Measurements from ENCODE around the gene SLC25A53.

SLC25A53 gene

GRCh38 chrX:104156630-104157529 lies at the start of gene SLC25A53:
SLC25A53 (minus strand) TSS chrX:104157009; CDS start chrX:104105257, 51,752 bp downstream.
- DNase-seq = peak; percentile 81

DNA sequence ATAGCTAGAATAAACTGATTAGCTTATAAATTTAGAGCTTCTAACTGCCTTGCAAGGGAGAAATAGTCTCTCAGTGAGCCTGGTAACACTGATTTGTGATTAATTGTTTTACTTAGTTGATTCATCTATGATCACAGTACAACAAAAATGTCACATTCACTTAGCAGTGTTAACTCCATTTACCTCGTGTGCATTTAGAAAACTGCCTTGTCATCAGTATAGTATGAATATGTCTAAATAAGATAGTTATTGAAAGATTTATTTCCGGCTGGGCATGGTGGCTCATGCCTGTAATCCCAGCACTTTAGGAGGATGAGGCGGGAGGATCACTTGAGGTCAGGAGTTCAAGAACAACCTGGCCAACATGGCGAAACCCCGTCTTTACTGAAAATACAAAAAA lies 48.7 kb upstream of the SLC25A53 start:
- DNase-seq = no peak

DNA sequence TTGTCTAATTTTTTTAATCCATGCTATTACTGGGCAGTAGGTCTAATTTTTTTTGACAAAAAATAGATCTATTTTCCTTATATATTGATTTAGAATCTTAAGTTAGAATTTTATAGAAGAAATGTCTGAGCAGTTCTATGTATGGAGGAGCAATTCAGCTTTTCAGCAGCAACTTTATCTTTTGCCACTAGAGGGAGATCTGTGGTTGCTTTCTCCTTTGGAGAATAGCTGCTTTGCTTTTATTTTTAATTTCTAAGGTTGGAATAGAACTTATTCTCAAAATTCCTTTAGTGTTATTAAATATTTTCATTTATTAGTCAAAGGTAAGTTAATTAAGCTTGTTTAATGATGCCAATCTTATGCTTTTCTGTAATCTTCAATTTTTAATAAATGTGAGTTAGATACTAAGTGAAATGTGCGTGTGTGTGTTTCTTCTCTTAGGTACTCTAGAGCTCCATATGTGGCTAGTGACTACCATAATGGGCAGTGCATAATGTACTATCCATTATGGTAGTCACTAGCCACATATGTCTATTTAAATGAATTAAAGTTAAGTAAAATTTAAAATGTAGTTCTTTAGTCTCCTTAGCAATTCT lies 38.8 kb upstream of the SLC25A53 start:
- peak; percentile 53 for DNase-seq

DNA sequence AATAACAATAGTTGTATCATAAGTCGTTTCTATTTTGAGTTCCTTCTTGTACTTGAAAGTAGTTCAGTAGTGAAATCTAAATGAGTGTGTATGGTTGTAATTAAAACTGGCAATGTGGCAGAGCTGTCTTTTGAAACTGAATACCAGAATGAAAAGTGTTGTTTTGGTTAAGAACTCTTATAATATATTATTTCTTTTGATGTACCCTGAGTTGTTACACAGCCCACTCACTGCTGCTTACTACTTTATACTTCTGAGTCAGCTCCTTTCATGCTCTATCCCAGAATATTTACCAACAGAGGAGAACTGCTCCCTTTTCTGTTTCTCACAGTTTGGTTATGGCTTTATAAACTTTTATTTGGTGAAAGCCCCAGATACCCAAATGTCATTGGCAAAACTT lies 38.2 kb upstream of the SLC25A53 start:
- DNase-seq = no peak

DNA sequence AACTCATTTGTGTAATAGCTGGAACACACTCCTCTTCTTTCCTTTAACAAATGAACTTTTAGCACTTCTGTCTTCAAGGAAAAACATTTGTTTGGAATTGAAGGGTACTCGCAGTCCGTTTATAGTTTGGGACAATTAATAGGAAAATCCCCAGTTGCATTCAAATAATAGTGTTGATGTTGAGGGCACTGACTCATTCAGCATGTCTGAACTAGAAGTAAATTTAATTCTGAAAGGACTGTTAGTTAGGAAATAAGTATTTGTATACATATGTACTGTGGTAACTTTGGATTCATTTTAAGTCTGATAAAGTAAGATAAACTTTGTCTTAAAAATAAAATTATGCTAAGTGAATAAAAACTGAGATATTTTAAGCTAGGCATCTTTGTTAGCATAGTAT lies 36.7 kb upstream of the SLC25A53 start:
- DNase-seq = no peak

DNA sequence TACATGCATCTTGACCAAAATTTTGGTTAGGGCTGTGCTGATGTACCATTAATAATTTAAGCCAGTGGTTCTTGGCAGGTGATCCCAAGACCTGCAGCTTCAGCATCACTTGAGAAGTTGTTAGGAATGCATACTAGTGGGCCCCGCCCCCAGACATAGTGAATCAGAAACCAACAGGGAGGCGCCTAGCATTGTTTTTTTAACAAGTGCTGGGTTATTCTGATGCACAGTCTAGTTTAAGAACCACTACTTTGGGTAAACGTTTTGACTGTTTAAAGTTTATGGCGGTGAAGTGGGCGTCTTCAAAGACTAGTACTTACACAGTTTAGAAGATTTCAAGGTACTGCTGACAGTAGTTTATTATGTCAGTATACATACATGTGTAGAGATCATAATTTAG lies 33.0 kb upstream of the SLC25A53 start:
- DNase-seq = no peak

DNA sequence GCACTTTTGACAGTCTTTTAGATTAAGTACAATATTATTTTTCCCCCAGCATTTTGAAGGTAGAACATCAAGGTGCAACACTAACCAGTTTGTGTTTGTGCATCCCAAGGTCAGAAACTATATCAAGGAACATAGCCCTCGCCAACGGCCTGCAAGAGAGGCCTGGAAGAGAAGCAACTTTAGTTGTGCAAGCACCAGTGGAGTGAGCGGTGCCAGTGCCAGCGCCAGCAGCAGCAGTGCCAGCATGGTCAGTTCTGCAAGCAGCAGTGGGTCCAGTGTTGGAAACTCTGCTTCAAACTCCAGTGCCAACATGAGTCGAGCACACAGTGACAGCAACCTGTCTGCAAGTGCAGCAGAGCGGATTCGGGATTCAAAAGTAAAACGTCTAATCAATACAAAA lies 31.1 kb upstream of the SLC25A53 start:
- DNase-seq = no peak

DNA sequence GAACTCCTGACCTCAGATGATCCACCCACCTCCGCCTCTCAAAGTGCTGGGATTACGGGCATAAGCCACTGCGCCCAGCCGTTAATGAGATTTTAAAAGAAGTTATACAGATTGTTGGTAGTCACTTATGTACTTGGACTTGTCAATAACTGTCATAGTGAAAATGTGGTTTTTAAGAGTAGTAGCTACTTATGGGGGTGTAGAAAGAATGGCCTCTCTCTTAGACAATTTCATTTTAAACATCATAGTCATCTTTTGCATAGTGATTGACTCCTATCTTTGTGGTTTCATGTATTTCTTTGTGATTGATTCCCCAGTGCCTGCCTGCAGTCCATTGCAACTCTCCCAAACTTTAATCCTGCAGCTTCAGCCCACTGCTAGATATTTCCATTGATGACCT lies 26.9 kb upstream of the SLC25A53 start:
- DNase-seq = peak; percentile 19

DNA sequence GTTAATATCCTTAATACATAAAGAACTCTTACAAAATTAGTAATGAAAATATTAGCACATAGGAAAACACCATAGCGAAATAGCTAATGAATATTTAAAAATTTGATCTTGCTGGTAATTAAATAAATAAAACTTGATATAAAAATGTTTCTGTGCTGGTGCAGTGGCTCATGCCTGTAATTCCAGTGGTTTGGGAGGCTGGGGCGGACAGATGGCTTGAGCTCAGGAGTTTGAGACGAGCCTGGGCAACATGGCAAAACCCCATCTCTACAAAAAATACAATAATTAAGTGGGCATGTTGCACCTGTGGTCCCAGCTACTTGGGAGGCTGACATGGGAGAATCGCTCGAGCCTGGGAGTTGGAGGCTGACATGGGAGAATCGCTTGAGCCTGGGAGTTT lies 17.0 kb upstream of the SLC25A53 start:
- DNase-seq = no peak

DNA sequence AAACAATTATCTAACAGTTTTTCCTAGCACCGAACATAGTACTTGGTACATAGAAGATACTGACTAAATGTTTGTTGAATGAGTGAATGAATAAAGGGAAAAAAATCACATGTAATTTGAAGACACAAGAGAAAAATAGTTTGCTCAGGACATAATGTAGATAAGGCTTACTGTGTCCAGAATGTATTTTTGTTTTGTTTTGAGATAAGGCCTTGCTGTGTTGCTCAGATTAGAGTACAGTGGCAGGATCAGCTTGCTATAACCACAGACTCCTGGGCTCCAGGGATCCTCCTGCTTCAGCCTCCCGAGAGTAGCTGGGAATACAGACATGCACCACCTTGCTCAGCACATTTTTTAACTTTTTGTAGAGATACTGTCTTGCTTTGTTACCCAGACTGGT lies 16.0 kb upstream of the SLC25A53 start:
- DNase-seq = no peak

DNA sequence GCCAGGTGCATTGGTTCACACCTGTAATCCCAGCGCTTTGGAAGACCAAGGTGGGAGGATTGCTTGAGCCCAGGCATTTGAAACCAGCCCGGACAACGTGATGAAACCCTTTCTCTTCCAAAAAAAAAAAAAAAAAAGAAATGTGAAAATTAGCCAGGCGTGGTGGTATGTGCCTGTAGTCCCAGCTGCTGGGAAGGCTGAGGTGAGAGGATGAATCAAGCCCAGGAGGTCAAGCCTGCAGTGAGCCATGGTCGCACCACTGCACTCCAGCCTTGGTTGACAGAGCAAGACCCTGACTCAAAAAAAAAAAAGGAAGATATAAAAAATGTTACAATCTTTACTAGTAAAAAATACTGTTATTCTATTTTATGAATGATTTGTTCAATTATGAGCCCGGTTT lies 15.3 kb upstream of the SLC25A53 start:
- DNase-seq = no peak

- no peak for DNase-seq
These were observed 11.3 kb upstream of the SLC25A53 start for GRCh38 chrX:104168127-104168526.

DNA sequence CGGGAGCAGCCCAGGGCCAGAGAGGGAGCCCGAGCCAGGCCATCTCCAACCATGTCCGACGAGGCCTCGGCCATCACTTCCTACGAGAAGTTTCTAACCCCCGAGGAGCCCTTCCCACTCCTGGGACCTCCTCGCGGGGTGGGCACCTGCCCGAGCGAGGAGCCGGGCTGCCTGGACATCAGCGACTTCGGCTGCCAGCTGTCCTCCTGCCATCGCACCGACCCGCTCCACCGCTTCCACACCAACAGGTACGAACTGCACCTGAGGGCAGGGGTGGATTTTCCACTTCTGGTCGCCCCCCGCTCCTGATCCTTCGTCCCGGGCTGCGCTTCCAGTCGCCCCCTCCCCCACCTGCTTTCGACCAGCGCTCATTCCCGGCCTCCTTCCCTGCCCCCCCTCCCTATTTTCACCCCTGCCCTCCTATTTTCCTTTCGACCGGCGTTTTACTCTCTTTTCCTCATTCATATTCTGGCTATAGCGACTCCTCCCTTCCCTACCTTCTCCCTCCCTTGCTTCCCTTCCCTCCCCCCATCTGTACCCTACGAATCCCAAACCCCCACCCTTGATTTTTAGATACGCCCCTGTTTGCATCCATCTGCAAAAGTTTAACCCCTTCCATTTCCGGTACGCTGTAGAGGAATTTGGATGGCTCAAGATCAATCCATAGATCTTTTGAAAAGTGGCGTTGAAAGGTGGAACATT lies 10.1 kb upstream of the SLC25A53 start:
- no peak for DNase-seq

GRCh38 chrX:104165894-104166734 lies 9.3 kb upstream of the SLC25A53 start, which contains the start of gene FAM199X:
FAM199X (plus strand) TSS chrX:104166453; CDS start chrX:104166786, 333 bp downstream.
- peak; percentile 89 for DNase-seq

DNA sequence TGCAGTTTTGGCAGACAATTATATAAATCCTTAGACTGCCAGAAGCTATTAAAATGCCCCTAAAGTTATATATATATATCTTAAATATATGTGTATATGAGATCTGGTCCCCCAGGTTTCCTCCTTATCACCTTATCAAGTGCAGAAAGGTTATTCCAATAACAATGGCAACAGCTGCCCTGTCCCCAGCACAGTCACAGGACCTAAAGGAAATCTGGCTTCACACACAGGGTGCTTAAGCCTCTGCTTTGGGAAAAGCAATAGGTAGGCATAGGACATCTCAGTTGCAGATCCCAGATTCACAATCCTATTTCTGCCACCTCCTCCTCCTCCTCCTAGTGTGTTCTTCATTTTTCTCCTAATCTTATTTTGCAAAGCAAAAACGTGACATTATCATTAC lies 5.8 kb downstream of the SLC25A53 start:
- no peak for DNase-seq

DNA sequence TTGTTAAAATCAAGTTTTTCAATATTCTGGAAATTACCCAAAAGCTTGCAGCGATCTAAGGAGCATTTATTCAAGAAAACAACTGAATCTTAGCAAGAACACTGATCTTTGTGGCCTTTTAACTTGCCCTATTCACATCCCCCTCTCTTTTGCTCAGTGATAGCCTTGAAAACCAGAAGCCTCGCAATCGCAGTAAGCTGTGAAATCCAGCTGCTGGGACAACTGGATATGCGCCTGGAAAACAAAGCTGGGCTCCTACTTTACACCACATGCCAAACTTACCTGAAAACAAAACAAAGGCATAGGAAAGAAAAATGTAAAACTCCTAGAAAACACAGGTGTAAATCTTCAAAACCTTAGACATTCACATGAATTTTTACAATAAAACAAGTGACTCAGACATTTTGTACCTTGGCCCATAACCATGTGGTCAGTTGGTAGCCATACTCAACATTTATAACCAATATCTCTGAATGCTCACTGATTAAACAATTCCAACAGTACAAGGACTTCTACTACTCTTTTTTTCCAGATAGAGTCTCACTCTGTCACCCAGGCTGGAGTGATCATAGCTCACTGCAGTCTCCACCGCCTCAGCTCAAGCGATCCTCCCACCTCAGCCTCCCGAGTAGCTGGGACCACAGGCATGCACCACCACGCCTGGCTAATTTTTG lies 15.6 kb downstream of the SLC25A53 start:
- no peak for DNase-seq

GRCh38 chrX:104137496-104137895 lies 19.3 kb downstream of the SLC25A53 start:
- DNase-seq = peak; percentile 17

DNA sequence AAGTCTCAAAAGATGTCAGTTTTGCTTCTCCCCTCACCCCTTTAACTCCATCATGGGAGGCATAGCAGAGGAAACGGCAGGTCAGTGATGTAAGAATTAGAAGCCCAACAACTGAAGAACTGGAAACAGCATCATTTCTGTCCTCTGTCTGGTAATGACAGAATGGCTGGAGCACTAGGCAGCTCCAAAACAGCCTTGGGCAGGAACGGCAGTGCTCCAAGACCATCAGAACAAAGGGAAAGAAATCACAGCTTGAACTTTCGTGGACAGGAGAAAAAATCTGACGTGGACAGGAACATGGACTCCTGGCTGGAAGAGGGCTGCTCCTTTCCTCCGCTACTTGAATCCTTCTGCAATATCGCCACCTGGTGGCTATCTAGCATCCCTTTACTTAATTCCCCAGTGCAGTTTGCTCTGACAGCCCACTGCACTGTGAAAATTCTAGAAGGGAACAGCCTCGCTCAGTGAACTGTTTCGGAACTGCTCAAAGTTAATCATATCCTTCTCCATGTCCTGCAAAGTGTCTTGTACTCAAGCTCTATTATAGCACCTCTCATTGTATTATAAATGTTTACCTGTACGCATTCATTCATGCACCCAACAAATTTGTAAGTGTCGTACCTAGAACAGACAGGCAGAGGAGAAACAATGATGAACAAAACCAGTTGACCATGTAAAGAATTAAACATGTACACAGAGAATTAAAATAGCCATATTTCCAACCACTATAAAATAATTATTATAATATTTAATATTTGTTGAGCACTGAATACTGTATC lies 20.4 kb downstream of the SLC25A53 start:
- DNase-seq = peak; percentile 75

- DNase-seq = no peak
These were observed 21.1 kb downstream of the SLC25A53 start for GRCh38 chrX:104135677-104136076.

- no peak for DNase-seq
These were observed 22.1 kb downstream of the SLC25A53 start for GRCh38 chrX:104134583-104135261.

DNA sequence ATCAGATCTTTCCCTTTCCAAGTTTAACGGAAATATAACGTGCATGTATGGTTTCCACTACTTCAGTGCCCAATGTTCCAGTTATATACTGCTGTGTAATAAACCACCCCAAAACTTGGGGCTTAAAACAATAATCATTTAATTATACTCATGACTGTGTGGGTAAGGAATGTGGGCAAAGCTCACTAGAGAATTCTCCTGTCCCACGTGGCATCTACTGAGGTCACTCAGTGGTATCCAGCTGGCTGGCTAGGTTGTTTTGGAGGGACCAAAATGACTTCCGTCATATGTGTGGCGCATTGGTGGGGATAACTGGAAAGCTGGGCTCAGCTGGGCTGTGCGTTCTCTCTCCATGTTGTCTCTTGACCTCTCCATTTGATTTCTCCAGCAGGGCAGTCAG lies 26.0 kb downstream of the SLC25A53 start:
- DNase-seq = no peak
